Naive thymus-derived CD8-positive, alpha-beta T cell (primary cell): Measurements from ENCODE around the gene UBASH3A. TPM values are rescaled to one million over a fixed set of nuclear protein-coding genes. Genes with fewer than 3 reads are reported as not detected.

ENCODE experiments used
- ATAC-seq, 2 donors: fragments of 150-1000 bp; cut with Tn5 transposase in 1 of 2; sonication (Bioruptor Pico), chemical (Tn5 transposase) in 1 of 2; 1 replicate in 1 of 2; 2 replicates in 1 of 2; pipeline ENCODE4 v1.10.0; 2021; ENCODE audit warnings: mild to moderate bottlenecking in 2 of 2, moderate library complexity in 2 of 2
- POLR2A ChIA-PET: fragments of 350-600 bp; sonication (Branson Sonifier 250); formaldehyde crosslinking; loops from one replicate; lab custom pipeline; 2021; ENCODE audit warnings: antibody characterized with exemption; lab: Charles Lee
- DNase-seq, 10 donors: peaks; one replicate each; pipeline versions ENCODE4 v3.0.0 to v3.0.0-alpha.2; 2020 to 2022
- H3K27ac Mint-ChIP-seq, 10 donors: one replicate each; pipeline ENCODE4 v1.8.0; 2020 to 2022; ENCODE audit warnings: mild to moderate bottlenecking in 10 of 10, mixed read lengths in 10 of 10, moderate library complexity in 4 of 10, inconsistent platforms in 1 of 10
- H3K27me3 Mint-ChIP-seq, 5 donors: one replicate each; pipeline ENCODE4 v1.8.0; 2021 to 2022; ENCODE audit warnings: mixed read lengths in 5 of 5
- H3K36me3 Mint-ChIP-seq, 3 donors: one replicate each; pipeline ENCODE4 v1.8.0; 2020 to 2022; ENCODE audit warnings: mixed read lengths in 3 of 3, mild to moderate bottlenecking in 2 of 3, inconsistent platforms in 1 of 3
- H3K4me1 Mint-ChIP-seq, 4 donors: one replicate each; pipeline ENCODE4 v1.8.0; 2021 to 2022; ENCODE audit warnings: mixed read lengths in 4 of 4
- H3K4me3 Mint-ChIP-seq, 10 donors: one replicate each; pipeline ENCODE4 v1.8.0; 2020 to 2022; ENCODE audit warnings: mild to moderate bottlenecking in 10 of 10, mixed read lengths in 10 of 10, moderate library complexity in 6 of 10, inconsistent platforms in 1 of 10
- H3K9me3 Mint-ChIP-seq, 9 donors: one replicate each; pipeline ENCODE4 v1.8.0; 2020 to 2022; ENCODE audit warnings: mixed read lengths in 9 of 9, mild to moderate bottlenecking in 3 of 9, inconsistent platforms in 1 of 9, moderate library complexity in 1 of 9
- polyA plus RNA-seq, 3 donors: library from polyadenylated mRNA; unstranded; fragments of 300-500 nt; fragmentation: Illumina TruSeq; gene quantifications; one replicate each; pipeline ENCODE4 v1.2.3, GENCODE V29; 2021
- total RNA-seq, 8 experiments: library from RNA in 2 of 8; stranded (reverse) in 2 of 8; gene quantifications; one replicate each; pipeline ENCODE4 v1.2.3 and lab custom pipeline; 2021 to 2026

Gene UBASH3A
- total and polyA plus RNA-seq, 5 experiments from 2014 or later, result 32.8 to 99.6 (median 75.3) TPM

- DNase-seq (no peak), ATAC-seq (no peak)
- POLR2A ChIA-PET, result interaction anchor here (1.0 to 3.0 kb wide), 2 partner anchors 9 to 32 kb away, joined by 4 to 10 read pairs; partner anchors contain the start of gene UBASH3A
- Mint-ChIP-seq H3K27ac (peak overlapping the region in 4 of 10 donors; percentile 5 to 96 (median 78)), H3K9me3 (peaks cover 0 to 6% (median 0%) of the 10 kb centered on the region in 9 donors), H3K27me3 (peaks cover 0 to 2% (median 0%) of the 10 kb centered on the region in 5 donors), H3K36me3 (peaks cover 33 to 93% (median 54%) of the 10 kb centered on the region in 3 donors), H3K4me3 (no peak overlapping the region), H3K4me1 (peaks cover 41 to 64% (median 52%) of the 10 kb centered on the region in 4 donors)
Observed at GRCh38 chr21:42435833-42436232, 32.1 kb downstream of the UBASH3A start.

- peaks cover 0 to 6% (median 0%) of the 10 kb centered on the region in 9 donors for H3K9me3 Mint-ChIP-seq
- no peak for ATAC-seq
- no peak for DNase-seq
- peaks cover 30 to 96% (median 51%) of the 10 kb centered on the region in 3 donors for H3K36me3 Mint-ChIP-seq
- POLR2A ChIA-PET, result interaction anchor here (0.6 to 3.0 kb wide), 6 partner anchors 10 to 419 kb away, joined by 3 to 10 read pairs (median 4); partner anchors contain the start of gene UBASH3A
- H3K4me3 Mint-ChIP-seq, result no peak overlapping the region
- H3K4me1 Mint-ChIP-seq, result peaks cover 41 to 70% (median 53%) of the 10 kb centered on the region in 4 donors
- peak overlapping the region in 8 of 10 donors; percentile 17 to 90 (median 36) for H3K27ac Mint-ChIP-seq
- peaks cover 0 to 2% (median 0%) of the 10 kb centered on the region in 5 donors for H3K27me3 Mint-ChIP-seq
Observed at GRCh38 chr21:42436914-42437313, 33.2 kb downstream of the UBASH3A start.

GRCh38 chr21:42437786-42438185 is 34.1 kb downstream of the UBASH3A start:
- Mint-ChIP-seq H3K27me3 (peaks cover 0 to 2% (median 0%) of the 10 kb centered on the region in 5 donors), H3K4me1 (peaks cover 41 to 70% (median 55%) of the 10 kb centered on the region in 4 donors), H3K4me3 (no peak overlapping the region), H3K36me3 (peaks cover 22 to 96% (median 44%) of the 10 kb centered on the region in 3 donors), H3K27ac (peak overlapping the region in 6 of 10 donors; percentile 43 to 90 (median 78)), H3K9me3 (no peaks in the 10 kb centered on the region)
- DNase-seq (no peak), ATAC-seq (no peak)
- POLR2A ChIA-PET, result interaction anchor here (0.9 to 3.0 kb wide), 6 partner anchors 9 to 34 kb away, joined by 3 to 10 read pairs (median 4); partner anchors contain the start of gene UBASH3A

- DNase-seq (peak in 1 of 10 donors; percentile 37), ATAC-seq (no peak)
- Mint-ChIP-seq H3K27me3 (peaks cover 0 to 2% (median 0%) of the 10 kb centered on the region in 5 donors), H3K4me1 (peaks cover 42 to 70% (median 53%) of the 10 kb centered on the region in 4 donors), H3K9me3 (no peaks in the 10 kb centered on the region), H3K4me3 (no peak overlapping the region), H3K27ac (peak overlapping the region in 9 of 10 donors; percentile 43 to 91 (median 76)), H3K36me3 (peaks cover 15 to 96% (median 37%) of the 10 kb centered on the region in 3 donors)
- POLR2A ChIA-PET, result interaction anchor here (1.1 to 1.7 kb wide), 3 partner anchors 12 to 17 kb away, joined by 3 to 5 read pairs (median 4); no protein-coding TSS in a partner anchor
Observed at GRCh38 chr21:42438316-42439205, 34.9 kb downstream of the UBASH3A start.

- ATAC-seq, result peak; percentile 30 to 48
- no peaks in the 10 kb centered on the region for H3K9me3 Mint-ChIP-seq
- H3K27ac Mint-ChIP-seq, result peak overlapping the region; percentile 43 to 94 (median 89)
- DNase-seq, result peak in 1 of 10 donors; percentile 42
- H3K4me1 Mint-ChIP-seq, result peaks cover 34 to 64% (median 47%) of the 10 kb centered on the region in 4 donors
- peaks cover 0 to 2% (median 0%) of the 10 kb centered on the region in 5 donors for H3K27me3 Mint-ChIP-seq
- POLR2A ChIA-PET, result interaction anchor here (1.5 kb wide), 1 partner anchor 15 kb away, joined by 3 read pairs; no protein-coding TSS in a partner anchor
- peaks cover 9 to 90% (median 28%) of the 10 kb centered on the region in 3 donors for H3K36me3 Mint-ChIP-seq
- H3K4me3 Mint-ChIP-seq, result peak overlapping the region in 2 of 10 donors; percentile 46 to 64
Observed at GRCh38 chr21:42439284-42440186, 35.8 kb downstream of the UBASH3A start.

- POLR2A ChIA-PET, result interaction anchor here (2.3 kb wide), 1 partner anchor 17 kb away, joined by 8 read pairs; no protein-coding TSS in a partner anchor
- Mint-ChIP-seq H3K4me3 (peak overlapping the region in 1 of 10 donors; percentile 44), H3K27ac (peak overlapping the region in 9 of 10 donors; percentile 57 to 94 (median 68)), H3K27me3 (peaks cover 0 to 2% (median 0%) of the 10 kb centered on the region in 5 donors), H3K9me3 (no peaks in the 10 kb centered on the region), H3K4me1 (peaks cover 26 to 56% (median 41%) of the 10 kb centered on the region in 4 donors), H3K36me3 (peaks cover 2 to 90% (median 21%) of the 10 kb centered on the region in 3 donors)
- no peak for ATAC-seq
- DNase-seq, result peak in 1 of 10 donors; percentile 37
Observed at GRCh38 chr21:42440187-42440792, 36.6 kb downstream of the UBASH3A start.

- Mint-ChIP-seq H3K27ac (peak overlapping the region in 8 of 10 donors; percentile 13 to 90 (median 50)), H3K27me3 (peaks cover 0 to 2% (median 0%) of the 10 kb centered on the region in 5 donors), H3K4me3 (peak overlapping the region in 1 of 10 donors; percentile 18), H3K36me3 (peaks cover 0 to 90% (median 11%) of the 10 kb centered on the region in 3 donors), H3K4me1 (peaks cover 24 to 55% (median 37%) of the 10 kb centered on the region in 4 donors), H3K9me3 (no peaks in the 10 kb centered on the region)
- DNase-seq, result peak in 1 of 10 donors; percentile 59
- ATAC-seq, result no peak
- POLR2A ChIA-PET, result interaction anchor here (1.4 to 2.3 kb wide), 2 partner anchors 19 to 39 kb away, joined by 4 to 8 read pairs; partner anchors contain the start of gene UBASH3A
Observed at GRCh38 chr21:42441963-42442362, 38.3 kb downstream of the UBASH3A start.

- H3K27me3 Mint-ChIP-seq, result peaks cover 0 to 3% (median 0%) of the 10 kb centered on the region in 5 donors
- no peak overlapping the region for H3K4me3 Mint-ChIP-seq
- peak overlapping the region in 7 of 10 donors; percentile 28 to 91 (median 73) for H3K27ac Mint-ChIP-seq
- H3K9me3 Mint-ChIP-seq, result no peaks in the 10 kb centered on the region
- peaks cover 0 to 93% (median 8%) of the 10 kb centered on the region in 3 donors for H3K36me3 Mint-ChIP-seq
- ATAC-seq, result no peak
- H3K4me1 Mint-ChIP-seq, result peaks cover 22 to 57% (median 37%) of the 10 kb centered on the region in 4 donors
- DNase-seq, result peak in 1 of 10 donors; percentile 61
- POLR2A ChIA-PET, result interaction anchor here (0.7 to 2.8 kb wide), 3 partner anchors 17 to 40 kb away, joined by 3 to 16 read pairs (median 12); partner anchors contain the start of gene UBASH3A
Observed at GRCh38 chr21:42443181-42443785, 39.6 kb downstream of the UBASH3A start.

- POLR2A ChIA-PET, result interaction anchor here (0.6 to 2.8 kb wide), 4 partner anchors 18 to 328 kb away, joined by 3 to 16 read pairs (median 8); partner anchors contain the start of gene UBASH3A
- peaks cover 0 to 85% (median 9%) of the 10 kb centered on the region in 3 donors for H3K36me3 Mint-ChIP-seq
Observed at GRCh38 chr21:42443876-42444744, 40.4 kb downstream of the UBASH3A start.

GRCh38 chr21:42444745-42445059 is 41.0 kb downstream of the UBASH3A start:
- peaks cover 0 to 79% (median 9%) of the 10 kb centered on the region in 3 donors for H3K36me3 Mint-ChIP-seq

More at GRCh38 chr21:42443876-42444744, 40.4 kb downstream of the UBASH3A start:
- Mint-ChIP-seq H3K27ac (peak overlapping the region in 7 of 10 donors; percentile 6 to 91 (median 73)), H3K27me3 (peaks cover 0 to 2% (median 0%) of the 10 kb centered on the region in 5 donors), H3K9me3 (no peaks in the 10 kb centered on the region), H3K4me1 (peaks cover 21 to 54% (median 34%) of the 10 kb centered on the region in 4 donors), H3K4me3 (no peak overlapping the region)
- no peak for ATAC-seq
- DNase-seq, result peak in 1 of 10 donors; percentile 50

More at GRCh38 chr21:42444745-42445059, 41.0 kb downstream of the UBASH3A start:
- Mint-ChIP-seq H3K4me1 (peaks cover 17 to 54% (median 33%) of the 10 kb centered on the region in 4 donors), H3K27ac (peak overlapping the region in 3 of 10 donors; percentile 13 to 88 (median 55)), H3K4me3 (peak overlapping the region in 2 of 10 donors; percentile 6 to 13), H3K9me3 (no peaks in the 10 kb centered on the region), H3K27me3 (peaks cover 0 to 2% (median 0%) of the 10 kb centered on the region in 5 donors)
- ATAC-seq (no peak), DNase-seq (peak in 1 of 10 donors; percentile 40)
- POLR2A ChIA-PET, result interaction anchor here (2.8 kb wide), 2 partner anchors 19 to 40 kb away, joined by 12 to 16 read pairs; partner anchors contain the start of gene UBASH3A
